ENCODE results near the gene CASP5. TPM values are rescaled to one million over a fixed set of nuclear protein-coding genes. Genes with fewer than 3 reads are reported as not detected.
"Not testable (repeated sequence)": the region's sequence is repeated elsewhere in the genome, so short reads cannot be mapped to it uniquely, and the experiment has no call there.

Gene CASP5
- total RNA-seq, 1 donor from 2014 or later: not detected

DNA sequence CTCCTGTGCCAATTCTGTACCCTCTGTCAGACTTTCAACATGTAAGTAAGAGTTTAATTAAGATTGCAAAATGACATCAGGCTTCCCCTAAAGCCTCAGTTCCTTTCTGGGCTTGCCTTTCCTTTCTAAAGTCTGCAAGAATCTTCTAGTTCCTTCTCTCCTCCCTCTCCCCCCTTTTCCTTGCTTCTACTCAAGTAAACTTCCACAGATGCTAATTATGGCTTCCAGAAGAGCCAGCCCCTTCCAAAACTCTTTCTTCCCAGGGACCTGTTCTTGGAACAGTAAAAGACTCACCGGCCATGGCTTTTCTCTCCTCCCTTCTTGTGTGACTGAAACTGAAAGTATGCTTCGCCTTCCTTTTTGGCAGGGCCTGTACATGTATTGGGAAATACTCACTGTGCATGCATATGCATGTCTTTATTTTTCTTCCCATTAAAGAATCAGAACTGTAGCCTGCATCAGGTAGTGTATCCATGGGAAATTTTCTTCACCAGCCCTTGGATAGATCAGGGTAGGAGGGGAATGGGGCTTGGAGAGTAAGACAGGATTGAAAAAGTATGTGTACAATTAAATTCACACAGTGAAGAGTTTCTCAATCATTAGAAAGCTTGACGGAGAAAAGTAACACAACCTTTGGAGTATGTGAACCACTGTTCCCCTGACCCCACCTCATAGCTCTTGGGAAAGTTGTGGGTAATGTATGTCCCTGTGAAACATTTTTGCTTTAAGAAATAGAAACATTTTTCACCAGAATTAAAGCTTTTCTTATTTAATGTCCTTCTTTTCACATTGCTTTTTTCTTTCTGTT, 12.0 kb upstream of the CASP5 start, which contains the start of gene CASP1:
Gene CASP1, minus strand, starts transcription at position 332 of the 808 bp plus-strand sequence. Its CDS starts 31 bp downstream, at position 301.
- intact Hi-C loops (cut with DNase I): no loop called here
- ATAC-seq: peak; percentile 86
- DNase-seq (ENCODE audit: missing footprints): no peak

DNA sequence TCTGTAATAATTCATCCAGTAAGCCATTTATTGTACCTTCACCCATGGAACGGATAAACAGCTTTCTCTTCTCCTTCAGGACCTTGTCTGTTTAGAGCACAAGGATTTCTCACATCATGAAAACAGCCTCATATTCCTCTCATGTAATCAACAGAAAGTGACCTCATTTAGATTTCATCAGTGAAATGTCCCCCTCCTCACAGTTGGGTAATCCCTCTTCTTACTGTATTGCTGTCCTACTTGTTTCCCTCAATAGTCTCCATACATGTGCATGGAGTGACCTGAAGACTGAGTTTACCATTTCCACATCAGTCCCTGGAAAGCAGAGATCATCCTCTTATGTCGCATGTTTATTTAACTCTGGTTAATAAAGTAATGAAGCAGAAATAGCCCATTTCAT, 11.4 kb upstream of the CASP5 start:
- intact Hi-C loops (cut with DNase I); DNase-seq (ENCODE audit: missing footprints); ATAC-seq: not testable (repeated sequence)

DNA sequence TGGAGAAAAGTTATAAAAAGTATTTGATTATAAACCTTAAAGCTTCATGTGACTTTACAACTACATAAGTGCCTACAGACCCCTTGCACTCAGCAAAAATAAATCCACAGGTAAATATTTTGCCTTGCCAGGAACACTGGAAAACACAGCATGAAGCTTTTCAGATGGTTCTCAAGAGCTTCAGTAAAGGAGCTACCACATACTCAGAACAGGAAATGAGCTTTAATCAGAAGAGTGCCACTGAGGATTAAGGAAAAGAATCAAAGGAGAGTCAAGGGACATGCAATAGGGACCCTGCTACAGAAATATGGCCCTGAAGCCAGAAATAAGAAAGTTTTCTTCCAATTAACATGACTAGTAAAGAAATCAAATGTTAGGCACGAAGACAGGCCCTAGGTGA, 10.8 kb upstream of the CASP5 start:
- no peak for ATAC-seq
- DNase-seq (ENCODE audit: missing footprints): no peak
- intact Hi-C loops (cut with DNase I): no loop called here

DNA sequence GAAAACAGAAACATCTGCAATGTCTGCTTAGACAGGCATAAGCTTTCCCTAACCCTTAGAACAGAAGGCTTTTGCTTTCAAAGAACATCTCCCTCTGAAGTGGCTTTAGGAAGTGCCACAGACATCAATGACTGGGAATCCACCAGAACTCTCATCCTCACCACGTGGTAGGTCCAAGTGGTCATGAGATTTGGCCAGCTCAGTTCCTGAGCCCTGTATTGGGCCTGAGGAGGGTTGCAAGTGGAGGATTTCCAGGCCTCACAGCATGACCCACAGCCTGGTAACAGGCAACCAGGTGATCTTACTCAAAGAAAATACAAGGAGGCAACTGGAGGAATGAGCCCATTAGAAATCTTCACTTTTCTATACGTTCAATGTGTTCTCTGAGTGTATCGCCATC, 10.4 kb upstream of the CASP5 start:
- DNase-seq (ENCODE audit: missing footprints) (no peak), ATAC-seq (no peak)
- intact Hi-C loops (cut with DNase I): no loop called here

DNA sequence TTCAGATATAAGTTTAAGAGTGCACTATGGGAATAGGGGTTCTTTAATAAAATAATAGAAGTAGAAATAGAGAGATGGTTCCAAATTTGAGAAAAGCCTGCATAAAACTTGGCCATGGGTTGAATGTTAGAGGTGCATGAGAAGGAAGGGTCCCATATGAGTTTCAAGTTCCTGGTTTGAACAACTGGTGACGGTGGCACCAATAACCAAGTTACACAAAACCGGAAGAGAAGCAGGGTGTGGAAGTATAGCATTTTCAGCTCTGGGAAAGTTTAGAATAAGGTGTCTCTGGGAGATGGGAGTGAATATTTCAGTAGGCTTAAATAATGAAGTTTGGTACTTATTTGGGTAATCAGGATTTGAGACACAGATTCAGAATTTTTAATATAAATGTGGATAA, 9.5 kb upstream of the CASP5 start:
- ATAC-seq: no peak
- DNase-seq (ENCODE audit: missing footprints): no peak
- intact Hi-C loops (cut with DNase I): no loop called here

DNA sequence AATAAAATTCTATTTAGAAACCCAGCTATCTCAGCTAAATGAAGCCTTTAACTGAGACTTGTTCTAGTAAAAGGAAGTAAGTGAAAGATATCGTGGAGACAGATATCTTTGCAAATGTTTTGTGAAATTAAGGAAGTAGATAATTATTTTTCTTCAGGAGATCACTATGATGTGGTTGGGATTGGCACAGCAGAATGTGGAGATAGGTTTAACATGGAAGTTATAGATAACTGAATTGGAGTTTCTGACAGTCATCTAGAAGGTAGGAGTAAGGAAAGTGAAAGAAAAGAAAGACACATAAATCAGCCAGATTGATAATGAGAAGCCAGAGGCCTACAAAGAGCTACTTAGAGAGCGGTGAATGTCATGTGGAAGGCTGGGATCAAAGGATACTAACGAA, 4.7 kb upstream of the CASP5 start:
- ATAC-seq (no peak), DNase-seq (ENCODE audit: missing footprints) (no peak)
- intact Hi-C loops (cut with DNase I): no loop called here

DNA sequence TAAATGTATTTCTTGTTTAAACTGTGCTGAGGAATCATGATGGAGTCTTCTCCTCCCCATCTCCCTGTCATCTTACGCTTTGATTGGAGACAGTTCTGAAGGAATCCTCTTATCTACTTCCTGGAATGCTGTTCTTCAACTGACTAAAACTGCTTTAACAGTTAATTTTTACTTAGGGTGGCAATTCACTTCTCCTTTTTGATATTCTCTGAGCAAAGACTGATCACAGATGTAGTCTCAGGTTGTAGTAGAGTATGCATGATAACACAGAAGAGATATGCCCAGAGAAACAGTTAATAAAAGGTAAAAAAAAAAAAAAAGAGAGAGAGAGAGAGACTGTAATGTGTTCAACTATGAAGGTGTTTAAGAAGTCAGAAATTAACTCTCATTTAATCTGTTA, 1.4 kb upstream of the CASP5 start:
- DNase-seq (ENCODE audit: missing footprints) (no peak), ATAC-seq (no peak)
- intact Hi-C loops (cut with DNase I): no loop called here

DNA sequence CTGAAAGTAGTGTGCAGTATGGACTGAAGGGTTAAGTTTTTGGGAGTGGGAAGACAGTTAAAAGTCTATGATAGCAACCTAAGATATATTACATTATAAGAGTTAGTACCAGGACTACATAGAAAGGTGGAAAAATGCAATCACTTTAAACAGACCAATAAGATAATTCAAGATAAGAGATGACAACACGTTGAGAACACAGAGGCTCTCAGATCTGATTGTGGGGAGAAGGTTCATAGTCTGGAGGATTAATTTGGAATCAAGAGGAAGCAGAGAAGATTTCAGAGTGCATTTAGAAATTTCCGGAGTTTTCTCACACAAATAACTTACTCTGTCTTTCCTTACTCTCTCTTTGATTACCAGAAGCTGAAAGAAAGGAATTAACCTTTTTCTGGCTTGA, 441 bp downstream of the CASP5 start:
- intact Hi-C loops (cut with DNase I): no loop called here
- ATAC-seq (no peak), DNase-seq (ENCODE audit: missing footprints) (no peak)

DNA sequence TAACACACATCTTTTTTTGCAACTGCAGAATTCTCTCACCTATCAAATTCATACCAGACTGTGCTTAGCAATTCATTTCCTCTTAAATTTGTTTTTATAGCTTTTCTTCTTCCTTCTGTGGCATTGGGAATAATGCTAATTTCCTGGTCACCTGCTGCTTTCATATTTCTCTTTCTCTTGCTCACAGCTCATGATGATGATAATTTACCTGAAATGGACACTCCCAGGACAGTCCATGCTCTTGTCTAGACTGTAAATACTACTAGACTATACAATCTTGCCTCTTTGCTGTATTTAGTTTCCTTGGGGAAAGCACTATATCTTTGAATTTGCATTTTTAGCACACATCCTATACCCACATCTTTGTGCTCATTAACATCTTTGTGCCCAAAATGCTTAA, 15.5 kb downstream of the CASP5 start:
- no peak for DNase-seq (ENCODE audit: missing footprints)
- intact Hi-C loops (cut with DNase I): no loop called here
- no peak for ATAC-seq

DNA sequence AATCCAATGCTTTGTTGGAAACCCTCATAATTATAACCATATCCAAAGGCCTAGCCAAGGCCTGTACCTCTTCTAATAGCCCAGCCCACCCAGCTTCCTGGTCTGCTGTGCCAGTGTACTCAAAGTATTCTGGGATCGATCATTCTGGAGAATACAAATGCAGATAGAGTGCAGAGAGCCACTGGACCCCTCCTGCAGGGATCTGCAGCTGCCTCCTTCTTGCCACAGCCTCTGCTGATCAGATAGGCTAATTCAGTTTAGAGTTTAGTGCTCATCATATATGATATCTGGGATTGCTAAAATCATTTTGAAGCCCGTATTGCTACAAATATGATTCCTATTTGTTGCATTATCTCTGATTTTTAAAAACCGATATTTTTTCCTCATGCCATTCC, 17.5 kb downstream of the CASP5 start:
- no peak for DNase-seq (ENCODE audit: missing footprints)
- intact Hi-C loops (cut with DNase I): no loop called here
- no peak for ATAC-seq

DNA sequence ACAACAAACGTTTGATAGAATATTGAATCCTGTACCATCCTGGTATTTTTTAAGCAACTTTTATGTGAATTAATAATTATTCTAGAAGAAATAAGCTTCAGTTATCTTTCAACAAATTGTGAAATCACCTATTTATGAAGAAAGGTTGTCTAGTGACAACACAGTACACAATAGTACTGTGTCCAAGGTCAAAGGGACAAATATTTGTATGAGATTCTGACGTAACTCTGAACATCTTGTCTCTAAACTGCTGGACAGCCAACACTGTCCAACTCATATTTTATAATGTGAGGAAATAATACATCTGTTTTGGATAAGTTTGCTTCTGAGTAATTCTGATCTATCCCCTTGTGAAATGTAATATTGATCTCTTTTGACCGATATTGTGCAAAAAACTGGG, 18.9 kb downstream of the CASP5 start:
- ATAC-seq (no peak), DNase-seq (ENCODE audit: missing footprints) (no peak)
- intact Hi-C loops (cut with DNase I): no loop called here

DNA sequence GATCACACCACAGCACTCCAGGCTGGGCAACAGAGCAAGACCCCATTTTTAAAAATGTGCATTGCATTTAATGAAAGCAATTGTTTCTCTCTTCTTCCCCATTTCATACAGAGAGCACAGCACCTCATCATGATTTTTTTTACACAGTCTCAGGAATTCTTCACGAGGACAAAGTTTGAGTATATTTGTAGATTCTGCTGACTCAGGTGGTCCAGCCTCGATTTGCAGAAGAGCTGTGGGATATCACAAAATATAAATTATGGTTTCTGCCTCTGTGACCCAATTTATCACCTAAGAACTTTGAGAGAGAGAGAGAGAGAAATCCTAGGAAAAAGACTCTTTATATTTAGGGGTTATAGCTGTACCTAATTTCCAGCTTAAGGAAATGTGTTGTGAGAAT, 19.8 kb downstream of the CASP5 start:
- intact Hi-C loops (cut with DNase I): no loop called here
- no peak for ATAC-seq

DNA sequence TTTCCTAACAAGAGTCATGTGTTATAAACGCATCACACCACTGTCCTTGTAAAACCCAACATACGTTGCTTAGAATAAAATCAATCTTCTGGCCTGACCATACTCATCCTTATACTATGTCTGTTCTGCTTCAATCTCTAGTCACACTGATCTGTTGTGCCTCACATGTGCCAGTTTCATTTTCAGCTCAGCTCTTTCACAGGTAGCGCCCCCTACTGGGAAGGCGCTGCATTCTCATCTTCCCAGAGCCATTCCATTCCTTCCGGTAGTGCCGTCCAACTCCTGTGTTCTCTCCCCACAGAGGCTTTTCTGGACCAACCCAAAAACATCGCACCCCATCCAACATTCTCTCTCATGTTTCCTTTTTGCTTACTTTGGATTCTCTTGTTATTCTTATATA, 22.2 kb downstream of the CASP5 start:
- intact Hi-C loops (cut with DNase I): no loop called here
- ATAC-seq: no peak
- no peak for DNase-seq (ENCODE audit: missing footprints)

More for the DNA sequence above, 19.8 kb downstream of the CASP5 start:
- no peak for DNase-seq (ENCODE audit: missing footprints)

DNA sequence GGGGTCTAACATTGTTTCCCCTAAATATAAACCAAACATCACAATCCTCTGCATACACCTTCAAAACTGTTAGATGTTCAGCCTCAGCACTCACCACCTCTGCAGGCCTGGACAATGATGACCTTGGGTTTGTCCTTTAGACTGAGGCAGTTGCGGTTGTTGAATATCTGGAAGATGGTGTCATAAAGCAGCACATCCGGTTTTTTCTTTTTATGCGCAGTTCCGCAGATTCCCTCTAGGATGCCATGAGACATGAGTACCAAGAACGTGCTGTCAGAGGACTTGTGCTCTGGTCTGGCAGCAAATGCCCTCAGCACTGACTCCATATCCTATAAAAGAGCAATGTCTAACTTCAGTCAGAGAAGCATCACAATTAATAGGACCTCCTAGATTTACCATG, 22.8 kb downstream of the CASP5 start:
- intact Hi-C loops (cut with DNase I): no loop called here
- ATAC-seq (no peak), DNase-seq (ENCODE audit: missing footprints) (no peak)

DNA sequence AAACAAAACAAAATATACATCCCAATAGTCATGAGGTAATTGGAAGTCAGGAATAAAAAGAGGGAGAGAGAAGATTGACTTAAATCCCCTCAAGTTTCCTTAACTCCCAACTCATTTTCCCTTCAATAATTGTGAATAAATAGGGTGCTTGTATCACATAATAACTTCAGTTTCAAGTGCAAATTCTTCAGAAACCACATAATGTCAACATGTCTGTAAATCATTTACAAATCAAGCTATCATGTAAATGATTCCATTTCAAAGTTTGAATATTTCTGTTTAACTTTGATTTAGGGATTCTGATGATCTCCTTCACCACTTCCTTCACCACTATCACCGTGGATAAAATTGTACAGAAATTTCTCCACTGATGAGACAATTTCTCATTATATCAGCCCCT, 23.2 kb downstream of the CASP5 start:
- ATAC-seq (no peak), DNase-seq (ENCODE audit: missing footprints) (no peak)
- intact Hi-C loops (cut with DNase I): no loop called here

DNA sequence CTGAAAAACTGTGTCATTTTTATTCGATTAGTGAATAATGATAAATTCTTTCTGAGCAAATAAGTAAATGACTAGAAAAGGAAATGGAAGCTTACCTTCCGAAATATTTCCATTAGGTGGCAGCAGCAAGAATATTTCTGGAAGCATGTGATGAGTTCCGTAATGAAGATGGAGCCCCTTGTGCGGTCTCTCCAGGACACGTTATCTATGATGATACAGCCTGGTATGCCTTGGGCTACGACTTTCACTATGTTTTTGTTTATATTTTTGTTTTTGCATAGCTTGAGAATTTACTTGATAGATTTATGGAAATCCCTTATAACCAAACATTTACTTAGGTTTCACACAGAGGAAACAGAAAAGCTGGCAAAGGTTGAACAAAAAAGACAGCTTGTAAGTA, 25.7 kb downstream of the CASP5 start:
- ATAC-seq (no peak), DNase-seq (ENCODE audit: missing footprints) (no peak)
- intact Hi-C loops (cut with DNase I): no loop called here

DNA sequence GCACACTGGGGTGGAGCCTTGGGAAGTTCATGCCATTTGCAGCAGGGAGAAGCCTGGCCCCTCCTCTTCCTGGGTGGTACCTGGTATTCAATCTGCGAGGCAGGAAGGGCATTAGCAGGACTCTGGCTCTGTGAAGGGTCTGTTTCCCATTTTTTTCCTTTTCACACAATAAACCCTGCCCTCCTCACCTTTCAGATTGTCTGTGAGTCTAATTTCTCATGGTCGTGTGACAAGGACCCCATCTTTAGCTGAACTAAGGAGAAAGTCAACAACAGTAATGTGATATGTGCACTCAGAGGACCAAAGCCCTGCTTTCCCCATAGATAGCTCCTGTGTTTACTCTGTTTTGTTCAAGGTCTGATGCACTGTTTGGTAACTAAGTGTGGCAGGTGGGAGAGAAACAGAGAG, 28.0 kb downstream of the CASP5 start:
- intact Hi-C loops (cut with DNase I): no loop called here
- no peak for ATAC-seq
- no peak for DNase-seq (ENCODE audit: missing footprints)

DNA sequence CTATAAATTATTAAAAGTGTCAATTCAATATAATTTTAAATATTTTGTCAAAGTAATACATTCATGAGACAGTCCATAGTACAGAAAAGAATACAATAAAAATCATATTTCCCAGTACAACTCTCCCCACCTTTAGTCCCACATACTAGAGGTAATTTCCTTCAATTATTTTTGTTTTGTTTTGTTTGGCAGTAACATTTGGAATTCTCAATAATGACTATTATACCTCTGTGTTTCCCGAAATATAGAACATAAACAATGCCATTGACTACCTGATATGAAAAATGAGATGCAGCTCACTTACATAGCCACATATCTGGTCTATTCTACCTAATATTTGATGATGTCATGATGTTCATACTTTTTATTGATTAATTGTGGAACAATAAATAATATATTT, 30.2 kb downstream of the CASP5 start:
- no peak for DNase-seq (ENCODE audit: missing footprints)
- ATAC-seq: no peak
- intact Hi-C loops (cut with DNase I): no loop called here

DNA sequence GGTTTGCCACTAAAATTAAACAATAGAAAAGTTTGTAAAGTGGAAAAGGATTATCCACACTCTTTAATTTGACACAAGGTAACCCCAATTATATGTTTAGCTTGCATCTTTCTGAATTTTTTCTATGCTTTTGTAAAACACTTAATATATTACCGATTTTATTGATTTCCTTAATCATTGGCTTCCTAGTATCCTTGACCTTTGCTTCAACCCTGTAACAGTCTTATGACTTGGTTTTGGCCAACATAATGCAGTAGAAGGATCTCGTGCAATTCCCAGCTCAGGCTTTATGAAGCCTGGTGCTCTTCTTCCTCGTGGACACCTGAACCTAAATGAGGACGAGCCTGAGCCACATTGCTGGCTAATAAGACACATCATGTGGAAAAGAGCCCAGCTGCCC, 31.0 kb downstream of the CASP5 start:
- intact Hi-C loops (cut with DNase I): no loop called here
- no peak for DNase-seq (ENCODE audit: missing footprints)

DNA sequence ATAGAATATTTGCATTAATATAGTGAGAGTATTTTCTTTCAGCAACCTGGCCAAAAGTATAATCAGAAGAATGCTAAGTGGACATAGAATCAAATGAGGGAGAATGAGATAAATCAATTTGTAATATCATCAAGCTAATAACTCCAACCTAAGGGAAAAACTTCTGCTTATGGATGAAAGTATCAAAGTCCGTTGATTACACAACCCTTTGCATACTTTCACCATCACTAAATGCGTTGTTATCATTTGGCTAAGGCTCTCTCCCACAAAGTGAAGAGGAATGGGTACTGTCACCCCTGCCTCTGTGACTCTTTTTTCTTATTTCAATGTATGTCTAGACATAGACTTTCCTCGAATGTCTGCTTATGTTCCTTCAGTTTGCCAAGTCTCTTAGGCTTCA, 38.2 kb downstream of the CASP5 start:
- no peak for ATAC-seq
- intact Hi-C loops (cut with DNase I): no loop called here
- DNase-seq (ENCODE audit: missing footprints): no peak

More for the DNA sequence above, 31.0 kb downstream of the CASP5 start:
- ATAC-seq: no peak

DNA sequence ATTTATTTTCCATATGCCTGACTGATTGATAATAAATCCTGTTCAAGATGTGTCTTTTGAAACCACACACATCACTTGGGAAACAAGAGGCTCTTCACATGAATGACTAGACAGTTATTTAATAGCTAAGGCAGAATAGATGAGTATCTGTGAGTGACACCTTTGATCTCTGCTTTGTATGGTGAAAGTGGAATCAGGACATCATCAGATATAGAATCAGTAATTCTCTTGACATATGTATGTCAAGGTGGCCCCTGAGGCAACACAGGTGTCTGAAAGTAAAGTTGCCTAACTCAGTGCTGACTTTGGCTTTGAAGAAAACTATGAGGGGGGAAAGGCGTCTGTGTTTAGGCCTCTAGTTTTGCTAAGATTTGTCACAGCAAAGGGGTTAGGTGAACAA, 43.1 kb downstream of the CASP5 start:
- DNase-seq (ENCODE audit: missing footprints): no peak
- intact Hi-C loops (cut with DNase I): no loop called here

More for the DNA sequence above, 43.1 kb downstream of the CASP5 start:
- ATAC-seq: no peak

Measured in Right ventricle myocardium inferior (tissue), 1 donor.